NCI-H774 (cell line): Measurements from ENCODE around the gene KMT2C.
A peak's percentile ranks its signal among the peaks of the same experiment; 100 is the strongest.
"Not testable (repeated sequence)": the region's sequence is repeated elsewhere in the genome, so short reads cannot be mapped to it uniquely, and the experiment has no call there.

ENCODE experiments used
- DNase-seq: peaks from one replicate; lab custom pipeline; 2025; lab: John Stamatoyannopoulos, UW

KMT2C gene

DNA sequence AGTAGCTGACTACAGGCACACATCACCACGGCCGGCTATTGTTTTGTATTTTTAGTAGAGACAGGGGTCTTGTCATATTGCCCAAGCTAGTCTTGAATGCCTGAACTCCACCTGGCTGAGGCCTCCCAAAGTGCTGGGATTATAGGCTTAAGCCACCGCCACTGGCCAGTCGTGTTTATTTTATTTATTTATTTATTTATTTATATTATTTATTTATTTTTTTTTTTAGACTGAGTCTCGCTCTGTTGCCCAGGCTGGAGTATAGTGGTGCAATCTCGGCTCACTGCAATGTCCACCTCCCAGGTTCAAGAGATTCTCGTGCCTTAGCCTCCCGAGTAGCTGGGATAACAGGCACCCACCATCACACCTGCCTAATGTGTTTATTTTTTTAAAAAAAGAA, 6.0 kb upstream of the KMT2C start:
- not testable (repeated sequence) for DNase-seq

DNA sequence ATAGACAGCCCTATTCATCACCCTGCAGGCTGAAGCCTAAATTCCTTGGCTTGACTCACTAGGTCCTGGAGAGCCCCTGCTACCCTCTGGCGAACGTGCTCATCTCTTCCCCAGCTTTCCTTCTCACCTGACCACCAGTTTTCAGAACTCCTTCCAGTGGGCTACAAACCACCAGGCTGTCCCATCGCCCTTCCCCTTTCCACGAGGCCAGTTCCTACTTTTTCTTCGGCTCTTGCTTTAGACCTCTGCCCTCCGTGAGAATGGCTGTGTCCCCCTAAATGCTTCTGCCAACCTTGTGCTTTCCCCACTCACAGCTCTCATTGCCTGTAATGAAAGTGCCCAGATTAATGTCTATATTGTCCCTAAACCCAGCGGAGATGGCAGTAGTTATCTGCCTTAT, 5.4 kb upstream of the KMT2C start:
- not testable (repeated sequence) for DNase-seq

DNA sequence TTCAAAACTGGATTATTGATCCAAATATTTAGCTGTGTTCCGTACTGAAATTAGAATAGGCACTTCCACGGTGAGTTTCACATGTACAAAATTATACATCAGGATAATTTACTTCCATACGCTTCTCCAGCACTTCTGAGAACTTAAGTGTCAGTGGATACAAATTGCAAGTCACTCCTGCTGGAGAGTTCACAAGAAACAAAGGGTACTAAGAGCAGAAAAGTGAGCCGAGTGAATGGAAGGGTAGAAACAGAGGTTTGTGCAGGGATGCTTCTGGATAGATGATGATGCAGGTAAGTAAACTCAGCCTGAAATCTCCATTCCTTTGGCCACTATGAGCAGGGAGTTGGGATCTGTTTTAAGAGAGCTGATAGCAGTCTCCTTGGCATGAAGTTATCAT, 2.2 kb upstream of the KMT2C start:
- not testable (repeated sequence) for DNase-seq

DNA sequence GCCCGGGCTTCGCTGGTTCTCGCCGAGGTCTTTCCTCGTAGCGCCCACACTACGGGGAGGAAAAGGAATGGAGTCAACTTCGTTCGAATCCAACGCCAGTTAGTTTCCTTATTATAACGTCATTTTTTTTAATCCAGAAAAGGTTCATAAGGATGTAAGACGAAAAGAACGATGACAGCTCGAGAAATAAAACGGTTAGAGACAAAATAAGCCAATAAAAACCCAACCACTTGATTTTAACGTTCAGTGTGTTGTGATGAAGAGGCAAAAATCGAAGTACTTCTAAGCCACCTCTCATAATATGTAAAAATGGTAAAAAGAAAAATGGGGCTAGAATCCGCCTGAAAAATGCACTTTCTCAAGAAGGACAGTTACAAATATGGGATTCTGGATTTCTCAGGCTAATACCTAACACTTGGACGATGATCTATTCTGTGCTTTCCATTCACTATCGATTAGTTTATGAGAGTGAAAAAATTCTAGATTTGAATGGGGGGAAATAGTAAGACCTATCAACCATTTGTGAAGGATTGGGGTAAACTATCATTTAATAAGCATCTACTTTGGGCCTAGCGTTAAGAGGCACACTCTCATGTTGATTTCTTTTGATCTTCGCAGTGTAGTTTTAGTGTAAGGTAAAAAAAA, 1.2 kb upstream of the KMT2C start:
- DNase-seq, result not testable (repeated sequence)

GRCh38 chr7:152436111-152436930, 518 bp upstream of the KMT2C start:
- DNase-seq, result peak; percentile 93

DNA sequence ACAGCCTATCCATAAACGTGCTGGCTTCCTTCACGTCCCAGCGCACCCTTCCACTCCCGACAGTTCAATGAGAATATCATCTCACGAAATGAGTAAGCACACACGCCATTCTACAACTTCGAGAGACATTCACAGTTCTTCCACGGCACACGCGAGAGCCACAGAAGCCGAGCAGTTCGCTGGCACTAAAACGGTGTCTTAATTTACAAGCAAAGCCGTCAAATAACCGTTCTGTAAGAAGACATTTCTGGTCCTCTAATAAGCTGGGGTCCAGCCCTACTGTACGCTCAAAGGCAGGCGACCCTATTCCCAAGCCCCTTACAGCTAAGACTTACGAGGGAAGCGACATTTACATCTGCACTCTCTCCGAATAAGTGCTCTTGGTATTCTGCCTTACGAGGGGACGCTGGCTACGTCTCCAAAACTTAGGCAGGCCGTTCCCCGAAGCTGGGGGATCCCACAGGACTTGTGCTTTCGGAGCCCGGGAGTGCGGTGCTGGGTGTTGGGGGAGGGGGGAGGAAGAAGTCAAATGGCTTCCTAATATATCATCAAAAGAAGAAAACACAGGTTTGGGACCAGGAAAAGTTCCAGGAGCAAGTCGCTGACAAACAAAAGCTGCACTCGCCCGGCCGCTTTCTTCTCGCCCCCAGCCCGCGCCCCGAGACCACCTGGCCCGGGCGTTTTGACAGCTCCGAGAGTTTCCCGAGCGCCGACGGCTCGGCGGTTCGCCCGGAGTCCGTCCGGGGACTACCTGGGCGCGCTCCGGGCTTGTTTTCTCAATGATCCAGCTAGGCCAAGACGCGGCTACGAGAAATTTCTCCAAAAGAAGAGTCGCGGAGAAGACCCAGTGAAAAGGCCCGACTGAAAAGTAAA, 1.1 kb downstream of the KMT2C start:
- not testable (repeated sequence) for DNase-seq

DNA sequence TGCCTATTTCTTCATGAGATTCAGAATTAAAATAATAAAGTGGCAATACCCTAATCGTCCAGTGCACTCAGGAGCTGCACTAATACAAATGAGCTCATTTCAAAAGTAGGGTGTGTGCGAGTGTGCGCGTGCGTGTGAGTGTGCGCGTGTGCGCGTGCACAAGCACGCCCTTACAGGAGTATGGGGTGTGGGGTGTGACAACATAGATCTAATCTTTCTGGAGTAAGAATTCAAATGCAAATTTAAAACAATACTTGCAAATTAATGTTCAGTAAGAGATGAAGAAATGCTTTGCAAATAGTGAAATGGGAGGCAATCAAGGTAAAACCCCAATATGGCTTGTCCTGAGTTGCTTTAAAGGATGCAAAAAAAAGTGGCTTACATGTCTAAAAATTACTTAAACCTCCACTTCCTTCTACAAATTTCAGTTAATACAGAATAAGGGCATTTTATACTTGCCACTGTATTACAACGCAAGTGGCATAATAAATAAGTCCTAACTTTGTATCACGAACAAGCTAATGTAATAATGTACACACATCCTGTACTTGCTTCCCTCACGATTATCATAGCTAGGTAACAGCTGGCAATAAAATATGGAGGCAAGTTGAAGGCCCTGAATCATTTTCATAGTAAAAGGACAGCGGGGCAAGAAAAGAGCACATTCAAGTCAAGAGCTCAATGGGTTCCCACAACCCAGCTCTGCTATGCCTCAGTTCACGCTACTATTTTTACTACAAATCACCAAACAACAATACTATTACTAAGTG, 1.9 kb downstream of the KMT2C start:
- not testable (repeated sequence) for DNase-seq

DNA sequence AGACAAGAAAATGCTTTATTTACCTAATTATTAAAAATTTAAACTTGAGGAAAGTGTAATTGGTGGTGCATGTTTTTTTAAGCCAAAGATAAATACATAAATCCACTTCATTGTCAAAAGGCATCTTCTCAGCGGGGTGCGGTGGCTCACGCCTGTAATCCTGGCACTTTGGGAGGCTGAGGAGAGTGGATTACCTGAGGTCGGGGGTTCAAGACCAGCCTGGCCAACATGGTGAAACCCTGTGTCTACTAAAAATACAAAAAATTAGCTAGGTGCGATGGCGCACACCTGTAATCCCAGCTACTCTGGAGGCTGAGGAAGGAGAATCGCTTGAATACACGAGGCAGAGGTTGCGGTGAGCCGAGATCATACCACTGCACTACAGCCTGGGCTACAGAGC, 3.1 kb downstream of the KMT2C start:
- not testable (repeated sequence) for DNase-seq

GRCh38 chr7:152430854-152431253, 4.9 kb downstream of the KMT2C start:
- DNase-seq, result no peak

GRCh38 chr7:152430118-152430517, 5.7 kb downstream of the KMT2C start:
- DNase-seq, result not testable (repeated sequence)

GRCh38 chr7:152424348-152425108, 11.3 kb downstream of the KMT2C start:
- DNase-seq, result no peak

- DNase-seq, result no peak
Observed at GRCh38 chr7:152423991-152424347, 11.8 kb downstream of the KMT2C start.

DNA sequence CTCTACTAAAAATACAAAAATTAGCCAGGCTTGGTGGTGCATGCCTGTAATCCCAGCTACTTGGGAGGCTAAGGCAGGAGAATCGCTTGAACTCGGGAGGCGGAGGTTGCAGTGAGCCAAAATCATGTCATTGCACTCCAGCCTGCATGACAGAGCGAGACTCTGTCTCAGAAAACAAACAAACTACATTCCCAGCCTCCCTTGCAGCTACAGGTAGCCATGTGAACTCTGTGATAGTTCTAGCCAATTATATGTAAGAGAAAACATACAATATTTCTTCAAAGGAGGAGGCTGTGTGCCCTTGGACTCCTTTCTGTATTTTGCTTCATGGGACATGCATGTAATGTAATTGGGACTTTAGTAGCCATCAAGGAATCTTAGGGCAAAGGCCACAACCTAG, 12.6 kb downstream of the KMT2C start:
- not testable (repeated sequence) for DNase-seq

DNA sequence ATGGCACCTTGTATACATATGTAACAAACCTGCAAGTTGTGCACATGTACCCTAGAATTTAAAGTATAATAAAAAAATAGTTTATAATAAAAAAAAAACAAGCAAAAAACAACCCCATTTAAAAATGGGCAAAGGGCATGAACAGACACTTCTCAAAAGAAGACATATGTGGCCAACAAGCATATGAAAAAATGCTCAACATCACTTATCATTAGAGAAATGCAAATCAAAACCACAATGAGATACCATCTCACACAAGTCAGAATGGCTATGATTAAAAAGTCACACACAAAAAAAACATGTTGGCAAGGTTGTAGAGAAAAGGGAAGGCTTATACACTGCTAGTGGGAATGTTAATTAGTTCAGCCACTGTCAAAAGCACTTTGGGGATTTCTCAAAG, 14.9 kb downstream of the KMT2C start:
- not testable (repeated sequence) for DNase-seq

DNA sequence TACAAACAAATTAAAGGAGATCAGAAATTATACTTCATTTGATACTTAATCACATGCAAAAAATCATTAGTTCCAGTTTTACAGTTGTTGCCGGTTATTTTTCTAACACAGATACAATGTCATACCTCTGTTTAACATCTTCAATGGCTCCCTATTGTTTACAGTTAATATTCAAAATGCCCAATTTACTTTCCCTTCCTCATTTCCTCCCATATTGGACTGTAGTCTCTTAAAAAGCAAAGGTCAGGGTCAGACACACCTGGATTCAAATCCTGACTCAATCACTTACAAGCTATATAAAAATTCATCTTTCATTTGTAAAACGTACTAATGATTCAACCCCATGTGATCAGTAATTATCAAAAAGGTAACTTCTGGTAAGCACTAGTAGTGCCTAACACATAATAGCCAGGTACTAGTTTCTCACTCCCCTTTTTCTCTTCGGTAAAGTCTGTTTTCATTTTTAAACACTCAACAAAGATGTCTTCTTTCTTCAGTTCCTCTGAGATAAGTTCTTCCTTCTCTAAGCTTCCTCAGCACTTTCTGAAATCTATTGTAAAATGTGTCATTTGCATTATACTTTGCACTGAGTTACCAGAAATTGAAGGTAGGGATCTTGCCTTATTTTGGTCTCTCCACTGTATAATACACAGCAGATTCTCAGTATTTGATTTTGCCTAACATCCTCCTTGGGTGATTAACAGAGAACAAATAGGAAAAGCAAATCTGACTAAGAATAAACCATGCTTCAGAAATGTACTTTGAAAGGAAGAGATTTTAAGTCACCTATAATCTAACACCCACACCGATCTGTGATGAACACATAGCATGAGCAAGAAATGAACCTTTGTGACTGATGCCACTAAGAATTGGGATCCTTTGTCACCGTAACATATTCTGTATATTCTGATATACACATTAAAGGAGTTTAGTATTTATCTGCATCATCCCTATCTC, 16.1 kb downstream of the KMT2C start:
- DNase-seq, result no peak

GRCh38 chr7:152414779-152415178, 21.0 kb downstream of the KMT2C start:
- no peak for DNase-seq

DNA sequence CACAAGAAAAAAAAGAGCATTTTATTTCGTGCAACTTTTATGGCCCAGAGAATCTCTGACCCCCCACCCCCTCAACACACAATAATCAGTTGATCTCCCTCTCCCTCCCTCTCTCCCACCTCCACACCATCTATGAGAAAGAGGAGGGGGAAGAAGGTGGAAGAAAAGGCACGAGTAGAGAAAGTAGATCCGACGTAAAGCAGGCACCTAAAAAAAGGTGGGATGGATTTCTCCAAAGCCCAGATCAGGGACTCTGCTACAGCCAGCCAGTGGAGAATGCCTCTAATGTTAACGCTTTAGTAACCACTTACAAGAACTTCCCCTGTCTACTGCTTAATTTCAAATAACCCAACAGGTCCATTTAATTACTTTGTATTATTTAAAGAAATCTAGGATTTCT, 24.4 kb downstream of the KMT2C start:
- DNase-seq, result no peak

- DNase-seq, result no peak
Observed at GRCh38 chr7:152406491-152406890, 29.3 kb downstream of the KMT2C start.

DNA sequence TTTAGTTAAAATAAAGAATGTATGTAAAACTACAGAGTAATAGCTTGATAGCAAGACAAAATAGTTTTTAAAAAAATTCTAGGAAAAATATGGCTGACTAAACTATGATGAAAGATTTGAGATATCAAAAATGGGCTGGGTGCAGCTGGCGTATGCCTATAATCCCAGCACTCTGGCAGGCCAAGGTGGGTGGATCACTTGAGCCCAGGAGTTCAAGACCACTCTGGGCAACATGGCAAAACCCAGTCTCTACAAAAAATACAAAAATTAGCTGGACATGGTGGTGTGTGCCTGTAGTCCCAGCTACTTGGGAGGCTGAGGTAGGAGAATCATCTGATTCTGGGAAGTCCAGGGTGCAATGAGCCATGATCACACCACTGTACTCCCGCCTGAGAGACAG, 29.8 kb downstream of the KMT2C start:
- DNase-seq, result not testable (repeated sequence)

GRCh38 chr7:152403726-152404125, 32.1 kb downstream of the KMT2C start:
- DNase-seq, result no peak
